Ectodermal cell (in vitro differentiated cells): ENCODE results near the gene GRAMD4.

Source experiments
- H3K27ac ChIP-seq: 2 replicates; pipeline ENCODE4 v1.7.0; 2013; ENCODE audit warnings: mild to moderate bottlenecking, low read depth, low read length; ENCODE audit not compliant: insufficient read depth, poor library complexity, severe bottlenecking
- H3K27me3 ChIP-seq: 2 replicates; pipeline ENCODE4 v1.7.0; 2013; ENCODE audit warnings: mild to moderate bottlenecking, low read length; ENCODE audit not compliant: insufficient read depth, control insufficient read depth, poor library complexity, severe bottlenecking
- H3K36me3 ChIP-seq: one replicate; pipeline ENCODE4 v1.7.0; 2013; ENCODE audit warnings: low read length; ENCODE audit not compliant: control insufficient read depth, insufficient read depth
- H3K4me1 ChIP-seq: one replicate; pipeline ENCODE4 v1.7.0; 2013; ENCODE audit warnings: low read length; ENCODE audit not compliant: control insufficient read depth, insufficient read depth
- H3K4me3 ChIP-seq: 2 replicates; pipeline ENCODE4 v1.7.0; 2013; ENCODE audit warnings: low read depth, low read length, control low read depth; ENCODE audit not compliant: insufficient read depth
- H3K9me3 ChIP-seq: 2 replicates; pipeline ENCODE4 v1.7.0; 2013; ENCODE audit warnings: mild to moderate bottlenecking, low read length, moderate library complexity; ENCODE audit not compliant: control insufficient read depth
- WGBS, 2 experiments: methylation state at CpG; one replicate each; pipeline ENCODE4 v1.1.7; 2013; ENCODE audit warnings: missing lambda C conversion rate in 2 of 2; 5-methylcytosine and 5-hydroxymethylcytosine counted together

GRAMD4 gene

GRCh38 chr22:46719921-46720320, 99.7 kb downstream of the GRAMD4 start:
- 93 to 97% methylated on average over 11 of the region's 11 CpGs for WGBS, 2 experiments
- Histone ChIP-seq H3K36me3 (peaks cover 23% of the 10 kb centered on the region), H3K4me3 (no peak overlapping the region), H3K9me3 (no peaks in the 10 kb centered on the region), H3K4me1 (no peaks in the 10 kb centered on the region), H3K27ac (no peak overlapping the region), H3K27me3 (no peaks in the 10 kb centered on the region)

- peaks cover 19% of the 10 kb centered on the region for H3K36me3 ChIP-seq
- H3K4me1 ChIP-seq: no peaks in the 10 kb centered on the region
- H3K9me3 ChIP-seq: no peaks in the 10 kb centered on the region
- no peaks in the 10 kb centered on the region for H3K27me3 ChIP-seq
- 92 to 93% methylated on average over 16 of the region's 16 CpGs for WGBS, 2 experiments
- H3K27ac ChIP-seq: no peak overlapping the region
- H3K4me3 ChIP-seq: no peak overlapping the region
Observed at GRCh38 chr22:46721501-46722085, 101.4 kb downstream of the GRAMD4 start.

- H3K27me3 ChIP-seq: no peaks in the 10 kb centered on the region
Observed at GRCh38 chr22:46723882-46724281, 103.7 kb downstream of the GRAMD4 start.

GRCh38 chr22:46725096-46725495, 104.9 kb downstream of the GRAMD4 start:
- no peaks in the 10 kb centered on the region for H3K27me3 ChIP-seq
- H3K9me3 ChIP-seq: no peaks in the 10 kb centered on the region
- H3K36me3 ChIP-seq: peaks cover under 1% of the 10 kb centered on the region
- 90 to 91% methylated on average over 18 of the region's 18 CpGs for WGBS, 2 experiments
- no peak overlapping the region for H3K4me3 ChIP-seq
- no peaks in the 10 kb centered on the region for H3K4me1 ChIP-seq
- H3K27ac ChIP-seq: no peak overlapping the region

More at GRCh38 chr22:46723882-46724281, 103.7 kb downstream of the GRAMD4 start:
- Histone ChIP-seq H3K36me3 (peaks cover 7% of the 10 kb centered on the region), H3K27ac (no peak overlapping the region), H3K9me3 (no peaks in the 10 kb centered on the region), H3K4me3 (no peak overlapping the region), H3K4me1 (no peaks in the 10 kb centered on the region)
- 93 to 95% methylated on average over 9 of the region's 9 CpGs for WGBS, 2 experiments

- H3K9me3 ChIP-seq: no peaks in the 10 kb centered on the region
- 93 to 95% methylated on average over 38 of the region's 38 CpGs for WGBS, 2 experiments
- no peak overlapping the region for H3K4me3 ChIP-seq
- H3K36me3 ChIP-seq: no peaks in the 10 kb centered on the region
- H3K4me1 ChIP-seq: peaks cover 9% of the 10 kb centered on the region
- no peak overlapping the region for H3K27ac ChIP-seq
- H3K27me3 ChIP-seq: no peaks in the 10 kb centered on the region
Observed at GRCh38 chr22:46726066-46726985, 106.1 kb downstream of the GRAMD4 start.

- Histone ChIP-seq H3K27ac (no peak overlapping the region), H3K4me1 (peaks cover 15% of the 10 kb centered on the region), H3K9me3 (no peaks in the 10 kb centered on the region), H3K36me3 (no peaks in the 10 kb centered on the region), H3K4me3 (no peak overlapping the region), H3K27me3 (no peaks in the 10 kb centered on the region)
- 94 to 98% methylated on average over 3 of the region's 3 CpGs for WGBS, 2 experiments
Observed at GRCh38 chr22:46726986-46727317, 106.8 kb downstream of the GRAMD4 start.

GRCh38 chr22:46727813-46728364, 107.7 kb downstream of the GRAMD4 start:
- no peak overlapping the region for H3K4me3 ChIP-seq
- H3K4me1 ChIP-seq: peaks cover 18% of the 10 kb centered on the region
- H3K27ac ChIP-seq: no peak overlapping the region
- 91 to 93% methylated on average over 19 of the region's 19 CpGs for WGBS, 2 experiments
- H3K36me3 ChIP-seq: no peaks in the 10 kb centered on the region
- no peaks in the 10 kb centered on the region for H3K27me3 ChIP-seq
- no peaks in the 10 kb centered on the region for H3K9me3 ChIP-seq

- no peaks in the 10 kb centered on the region for H3K9me3 ChIP-seq
- 94% methylated on average over 11 of the region's 11 CpGs for WGBS, 2 experiments
- H3K4me1 ChIP-seq: peaks cover 18% of the 10 kb centered on the region
- H3K27me3 ChIP-seq: no peaks in the 10 kb centered on the region
- no peak overlapping the region for H3K4me3 ChIP-seq
- no peak overlapping the region for H3K27ac ChIP-seq
- no peaks in the 10 kb centered on the region for H3K36me3 ChIP-seq
Observed at GRCh38 chr22:46728470-46728869, 108.3 kb downstream of the GRAMD4 start.
